Retinal pigment epithelial cell (primary cell): Measurements from ENCODE around the gene CHD1L.

Experiments
- DNase-seq: peaks from one replicate; pipeline ENCODE4 v3.0.0-alpha.2; 2010; ENCODE audit warnings: low read depth
- H3K4me3 ChIP-seq: 2 replicates; pipeline ENCODE4 v1.5.1; 2011; ENCODE audit warnings: mild to moderate bottlenecking, low read length, control low read depth, moderate library complexity
- TF ChIP-seq, protein P1 (sequence below): conservative IDR thresholded peaks from 2 replicates; pipeline ENCODE4 v1.5.1; 2011; ENCODE audit warnings: low read depth, low read length, control low read depth, inconsistent platforms

CHD1L gene

DNA sequence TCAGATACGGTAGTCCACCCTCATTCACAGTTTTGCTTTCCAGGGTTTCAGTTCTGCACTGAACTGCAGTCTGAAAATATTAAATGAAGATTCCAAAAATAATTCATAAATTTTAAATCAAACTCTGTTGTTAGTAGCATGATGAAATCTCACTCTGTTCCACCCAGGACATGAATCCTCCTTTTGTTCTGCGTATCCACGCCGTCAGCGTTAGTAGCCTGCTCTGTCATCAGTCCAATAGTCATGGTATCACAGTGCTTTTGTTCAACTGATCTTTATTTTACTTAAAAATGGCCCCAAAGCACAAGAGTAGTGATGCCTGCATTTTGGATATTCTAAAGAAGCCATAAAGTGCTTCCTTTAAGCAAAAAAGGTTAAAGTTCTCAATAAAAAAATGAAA lies 23.9 kb downstream of the CHD1L start:
- H3K4me3 ChIP-seq: no peak overlapping the region
- DNase-seq: no peak
- TF ChIP-seq, protein P1, sequence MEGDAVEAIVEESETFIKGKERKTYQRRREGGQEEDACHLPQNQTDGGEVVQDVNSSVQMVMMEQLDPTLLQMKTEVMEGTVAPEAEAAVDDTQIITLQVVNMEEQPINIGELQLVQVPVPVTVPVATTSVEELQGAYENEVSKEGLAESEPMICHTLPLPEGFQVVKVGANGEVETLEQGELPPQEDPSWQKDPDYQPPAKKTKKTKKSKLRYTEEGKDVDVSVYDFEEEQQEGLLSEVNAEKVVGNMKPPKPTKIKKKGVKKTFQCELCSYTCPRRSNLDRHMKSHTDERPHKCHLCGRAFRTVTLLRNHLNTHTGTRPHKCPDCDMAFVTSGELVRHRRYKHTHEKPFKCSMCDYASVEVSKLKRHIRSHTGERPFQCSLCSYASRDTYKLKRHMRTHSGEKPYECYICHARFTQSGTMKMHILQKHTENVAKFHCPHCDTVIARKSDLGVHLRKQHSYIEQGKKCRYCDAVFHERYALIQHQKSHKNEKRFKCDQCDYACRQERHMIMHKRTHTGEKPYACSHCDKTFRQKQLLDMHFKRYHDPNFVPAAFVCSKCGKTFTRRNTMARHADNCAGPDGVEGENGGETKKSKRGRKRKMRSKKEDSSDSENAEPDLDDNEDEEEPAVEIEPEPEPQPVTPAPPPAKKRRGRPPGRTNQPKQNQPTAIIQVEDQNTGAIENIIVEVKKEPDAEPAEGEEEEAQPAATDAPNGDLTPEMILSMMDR: no peak

DNA sequence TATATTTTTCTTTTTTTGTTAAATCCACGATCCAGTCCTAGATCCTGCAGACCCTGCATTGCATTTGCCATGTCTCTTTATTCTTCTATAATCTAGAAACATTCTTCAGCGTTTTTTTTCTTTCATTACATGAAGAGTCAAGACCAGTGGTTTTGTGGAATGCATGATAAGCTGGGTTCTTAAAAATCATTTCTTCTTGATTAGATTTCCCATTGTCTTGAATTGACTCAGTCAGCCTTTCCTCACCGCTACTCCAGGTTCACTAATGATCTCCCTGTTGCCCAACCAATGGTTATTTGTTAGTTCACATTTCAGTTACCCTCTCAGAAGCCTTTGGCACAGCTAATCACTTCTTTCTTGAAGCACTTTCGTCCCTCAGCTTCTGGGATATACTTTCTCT lies 25.2 kb downstream of the CHD1L start:
- no peak overlapping the region for H3K4me3 ChIP-seq
- TF ChIP-seq, protein P1: no peak
- no peak for DNase-seq

DNA sequence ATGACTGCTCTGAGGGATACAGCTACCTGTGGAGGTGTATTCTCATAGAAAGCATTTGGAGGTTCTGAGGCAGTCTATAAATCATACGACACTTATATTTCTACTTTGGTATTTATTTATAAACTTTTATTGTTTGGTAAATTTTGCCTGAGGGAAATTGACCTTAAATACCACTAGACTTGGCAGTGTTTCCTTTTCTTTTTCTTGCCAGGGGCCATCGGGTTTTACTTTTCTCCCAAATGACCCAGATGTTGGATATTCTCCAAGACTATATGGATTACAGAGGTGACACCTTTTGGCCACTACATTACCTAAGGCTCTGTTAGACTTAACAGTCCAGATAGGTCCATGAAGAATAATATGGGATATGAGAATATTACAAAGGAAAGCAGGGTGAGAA lies 28.2 kb downstream of the CHD1L start:
- no peak for DNase-seq
- TF ChIP-seq, protein P1: no peak
- H3K4me3 ChIP-seq: no peak overlapping the region

DNA sequence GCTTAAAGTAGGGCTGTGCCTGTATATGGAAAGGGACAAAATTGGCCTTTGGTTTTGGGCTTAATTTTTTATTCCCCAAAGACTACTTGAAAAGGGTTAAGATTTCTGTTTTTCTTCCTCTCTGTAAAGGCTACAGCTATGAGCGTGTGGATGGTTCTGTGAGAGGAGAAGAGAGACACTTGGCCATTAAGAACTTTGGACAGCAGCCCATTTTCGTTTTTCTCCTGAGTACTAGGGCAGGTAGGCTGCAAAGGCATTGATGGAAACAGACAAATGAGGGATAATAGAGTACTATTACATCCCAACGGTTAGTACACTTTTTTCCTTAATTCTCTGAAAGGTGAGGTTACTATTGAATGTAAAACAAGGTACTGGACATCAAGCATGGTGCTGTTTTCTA lies 29.6 kb downstream of the CHD1L start:
- TF ChIP-seq, protein P1: no peak
- no peak overlapping the region for H3K4me3 ChIP-seq
- DNase-seq: no peak

DNA sequence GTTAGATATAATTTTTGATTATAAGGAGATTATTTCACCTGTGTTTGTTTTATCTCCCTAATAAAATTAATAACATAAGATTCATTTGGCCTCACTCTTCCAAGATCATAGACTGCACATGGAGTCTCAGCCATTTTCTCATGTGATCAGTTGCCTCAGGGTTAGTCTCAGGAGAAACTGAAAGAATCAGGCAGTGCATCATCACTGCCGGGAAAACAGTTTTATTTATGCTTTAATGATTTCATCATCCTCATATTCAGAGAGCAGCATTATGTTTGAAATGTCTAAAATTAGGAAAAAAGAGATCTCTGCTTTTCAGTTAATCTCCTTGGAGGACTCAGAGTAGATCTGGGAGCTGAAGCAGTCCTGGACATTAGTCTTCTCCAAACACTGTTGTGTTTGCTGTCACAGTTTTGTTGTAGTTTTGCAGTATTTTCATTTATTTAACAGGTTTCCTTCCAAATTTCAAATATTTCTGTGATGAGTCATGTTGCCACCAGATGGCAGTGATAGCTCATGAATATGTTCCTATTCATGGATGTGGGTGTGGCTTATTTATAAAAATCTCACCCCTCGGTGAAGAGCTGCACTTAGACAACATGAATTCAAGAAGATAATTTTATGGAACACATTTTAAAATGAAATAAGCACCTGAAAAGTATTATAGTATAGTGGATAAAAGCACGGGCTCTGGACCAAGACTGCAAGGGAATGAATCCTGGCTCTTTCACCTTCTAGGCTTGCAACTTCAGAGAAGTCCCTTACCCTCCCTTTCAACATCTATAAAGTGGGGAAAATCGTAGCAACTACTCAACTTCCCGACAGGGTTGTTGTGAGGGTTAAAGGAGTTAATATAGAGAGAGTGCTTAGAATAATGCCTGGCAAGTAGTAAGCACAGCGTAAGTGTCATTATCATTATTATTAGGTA lies 31.2 kb downstream of the CHD1L start:
- peak; percentile 28 for DNase-seq
- TF ChIP-seq, protein P1: peak; percentile 41
- H3K4me3 ChIP-seq: peak overlapping the region; percentile 2

DNA sequence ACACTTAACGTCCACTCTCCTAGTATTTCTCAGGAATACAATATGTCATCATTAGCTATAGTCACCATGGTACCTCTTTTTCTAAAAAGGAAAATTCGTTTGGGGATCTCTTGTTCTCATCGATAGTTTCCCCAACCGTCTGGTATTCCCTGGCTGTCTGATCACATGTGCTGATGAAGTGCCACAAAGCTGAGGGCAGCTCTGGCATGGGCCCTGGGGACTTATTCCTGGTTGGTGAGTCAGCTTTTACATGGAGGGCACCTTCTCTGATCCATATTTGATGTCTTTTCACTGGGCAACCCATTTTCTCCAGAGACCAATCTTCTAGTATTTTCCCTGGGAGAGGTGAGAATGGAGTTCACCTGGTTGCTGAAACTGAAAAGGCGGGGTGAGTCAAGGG lies 39.5 kb downstream of the CHD1L start:
- TF ChIP-seq, protein P1: no peak

DNA sequence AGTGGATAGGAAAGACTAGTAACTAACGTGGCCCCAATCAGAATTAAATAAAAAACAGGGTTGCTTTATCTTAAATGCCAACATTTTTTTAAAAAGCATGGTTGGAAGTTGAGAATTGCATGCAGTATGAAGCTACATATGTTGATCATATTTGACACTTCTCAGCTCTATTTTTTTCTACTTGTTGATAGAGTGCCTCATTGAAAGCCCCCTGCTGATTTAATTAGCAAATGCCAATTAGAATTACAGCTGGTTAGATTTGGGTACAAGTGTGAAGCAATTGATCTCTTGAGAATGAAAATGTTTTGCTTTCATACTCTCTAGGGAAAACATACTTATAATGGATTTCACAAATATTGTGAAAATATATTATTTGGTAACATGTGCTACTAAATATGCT lies 40.5 kb downstream of the CHD1L start:
- H3K4me3 ChIP-seq: no peak overlapping the region
- TF ChIP-seq, protein P1: no peak
- DNase-seq: no peak

More for the DNA sequence above, 39.5 kb downstream of the CHD1L start:
- no peak for DNase-seq
- H3K4me3 ChIP-seq: no peak overlapping the region
